HG03520 (cell line): ENCODE results near the gene ZNF574.

Experiments
- ATAC-seq: cut with Tn5 transposase; IDR thresholded peaks from one replicate; pipeline ENCODE4 v1.9.1; 2021; ENCODE audit warnings: mild to moderate bottlenecking, moderate library complexity; ENCODE audit not compliant: unreplicated experiment

Gene ZNF574

DNA sequence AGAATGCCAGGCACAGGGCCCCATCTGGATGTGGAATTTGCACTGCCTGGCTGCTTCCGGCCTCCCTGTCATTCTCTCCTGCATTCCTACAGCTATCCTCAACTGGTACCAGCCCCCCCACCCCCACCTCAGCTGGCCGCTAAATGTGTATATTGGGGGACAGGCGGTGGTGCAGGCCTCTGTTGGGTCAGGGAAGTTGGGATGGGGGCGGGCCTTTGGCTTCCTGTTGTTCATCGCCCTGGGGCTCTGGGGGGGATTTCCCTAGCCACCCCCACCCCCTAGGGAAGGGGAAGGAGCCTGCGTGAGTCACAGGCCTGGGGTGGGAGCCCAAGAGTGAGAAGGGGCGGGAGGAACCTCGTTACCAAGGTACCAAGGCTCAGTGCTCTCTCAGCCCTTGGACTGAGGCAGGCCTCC is 45.7 kb downstream of the ZNF574 start:
- no peak for ATAC-seq

- no peak for ATAC-seq
Measured at GRCh38 chr19:42122691-42123607, 47.0 kb downstream of the ZNF574 start.

DNA sequence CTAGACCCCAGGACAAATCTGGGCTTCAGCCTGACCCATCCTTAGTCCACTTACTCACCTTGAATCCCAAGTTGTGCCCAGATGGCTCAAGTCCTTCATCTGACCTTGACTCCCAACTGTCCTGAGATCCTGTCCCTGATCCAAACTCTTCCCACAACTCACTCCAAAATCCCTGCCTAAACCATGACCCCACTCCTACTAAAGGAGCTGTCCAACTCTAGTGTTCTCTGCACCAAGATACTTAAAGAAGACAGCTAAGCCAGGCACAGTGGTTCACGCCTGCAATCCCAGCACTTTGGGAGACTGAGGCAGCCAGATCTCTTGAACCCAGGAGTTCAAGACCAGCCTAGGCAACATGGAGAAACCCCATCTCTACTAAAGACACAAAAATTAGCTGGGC is 47.8 kb downstream of the ZNF574 start:
- ATAC-seq: no peak

- no peak for ATAC-seq
Measured at GRCh38 chr19:42124386-42124901, 48.5 kb downstream of the ZNF574 start.

GRCh38 chr19:42125536-42125935 is 49.6 kb downstream of the ZNF574 start:
- ATAC-seq: no peak

DNA sequence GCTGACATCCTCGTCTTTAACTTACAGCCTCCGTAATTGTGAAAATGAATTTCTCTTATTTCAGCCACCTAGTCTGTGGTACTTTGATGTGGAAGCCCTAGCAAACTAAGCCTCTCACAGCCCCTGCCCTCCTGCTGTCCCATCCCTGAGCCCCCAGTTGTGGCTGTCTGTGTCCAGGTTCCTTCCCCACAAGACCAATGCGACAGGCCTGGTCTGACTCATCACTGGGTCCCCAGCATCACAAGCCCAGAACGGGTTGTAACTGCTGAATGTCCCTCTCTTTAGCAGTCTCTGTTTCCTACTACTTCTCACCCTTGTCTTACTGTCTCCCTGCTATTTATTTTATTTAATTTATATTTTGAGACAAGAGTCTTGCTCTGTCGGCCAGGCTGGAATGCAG is 50.6 kb downstream of the ZNF574 start:
- ATAC-seq: no peak

- ATAC-seq: peak; percentile 38
Measured at GRCh38 chr19:42129399-42130253, 53.7 kb downstream of the ZNF574 start.

GRCh38 chr19:42130254-42130573 is 54.2 kb downstream of the ZNF574 start:
- ATAC-seq: no peak
